Esophagus muscularis mucosa (tissue), 4 donors: ENCODE measurements around the gene ATP5MG.

Experiments used
- CTCF ChIP-seq, 3 experiments: fragments of 200-600 bp in 2 of 3; fragments of 450-650 bp in 1 of 3; sonication (generic) in 2 of 3; IDR thresholded peaks; one replicate each; pipeline ENCODE4 v1.5.1; 2017 to 2019; ENCODE audit warnings: antibody characterized with exemption in 3 of 3, mild to moderate bottlenecking in 2 of 3, moderate library complexity in 1 of 3
- EP300 ChIP-seq: sonication (generic); formaldehyde crosslinking; IDR thresholded peaks from one replicate; pipeline ENCODE4 v1.6.1; 2017; ENCODE audit warnings: antibody characterized with exemption
- POLR2A ChIP-seq: fragments of 450-650 bp; IDR thresholded peaks from one replicate; pipeline ENCODE4 v1.6.1; 2017; ENCODE audit warnings: antibody characterized with exemption, moderate library complexity, mild to moderate bottlenecking, low read depth

GRCh38 chr11:118435290-118435892, 34.0 kb downstream of the ATP5MG start:
- TF ChIP-seq POLR2A (no peak), CTCF (IDR thresholded peaks at IDR 0.05) (no peak), EP300 (no peak)
